Uterus (tissue), 4 donors: ENCODE results near the gene FETUB. TPM values are rescaled to one million over a fixed set of nuclear protein-coding genes. Genes with fewer than 3 reads are reported as not detected.

Experiments used
- DNase-seq, 2 donors: peaks; one replicate each; pipeline ENCODE4 v3.0.0-alpha.2; 2019 to 2020
- H3K27ac ChIP-seq, 2 donors: fragments of 200-600 bp; sonication (generic); 1 replicate in 1 of 2; 2 replicates in 1 of 2; pipeline ENCODE4 v1.5.1; 2016 to 2018
- H3K27me3 ChIP-seq, 2 donors: fragments of 200-600 bp; sonication (generic); one replicate each; pipeline ENCODE4 v1.5.1; 2018 to 2019; ENCODE audit warnings: control low read depth in 1 of 2
- H3K36me3 ChIP-seq, 2 donors: fragments of 200-600 bp; sonication (generic); one replicate each; pipeline ENCODE4 v1.5.1; 2019; ENCODE audit warnings: control low read depth in 1 of 2
- H3K4me1 ChIP-seq, 2 donors: fragments of 200-600 bp; sonication (generic); one replicate each; pipeline ENCODE4 v1.5.1; 2018 to 2019; ENCODE audit warnings: control low read depth in 1 of 2
- H3K4me3 ChIP-seq, 2 donors: fragments of 200-600 bp; sonication (generic); 1 replicate in 1 of 2; 2 replicates in 1 of 2; pipeline ENCODE4 v1.5.1; 2018 to 2019; ENCODE audit warnings: mild to moderate bottlenecking in 1 of 2
- H3K9me3 ChIP-seq, 2 donors: fragments of 200-600 bp; sonication (generic); one replicate each; pipeline ENCODE4 v1.5.1; 2019; ENCODE audit warnings: control low read depth in 1 of 2
- POLR2A ChIP-seq, 2 donors: fragments of 450-650 bp; IDR thresholded peaks; one replicate each; pipeline ENCODE4 v1.6.1; 2016; ENCODE audit warnings: antibody characterized with exemption in 2 of 2, mild to moderate bottlenecking in 1 of 2, moderate library complexity in 1 of 2
- intact Hi-C: fragments of 100-400 bp; cut with DNase I; formaldehyde crosslinking; loops from one replicate; pipeline ENCODE4 v1.15.1; 2023; ENCODE audit warnings: low total_unique reads
- total RNA-seq, 4 donors: library from RNA; depleted of rRNA in 3 of 4; stranded (reverse); fragments of >200 nt in 3 of 4; gene quantifications; one replicate each; pipeline versions ENCODE4 v1.1.0 to v1.2.4, GENCODE V29; 2014 to 2023
- TF ChIP-seq, protein P1 (sequence below), 4 experiments: fragments of 200-600 bp in 2 of 4; fragments of 450-650 bp in 2 of 4; sonication (generic) in 2 of 4; IDR thresholded peaks; one replicate each; pipeline ENCODE4 v1.5.1; 2016 to 2019; ENCODE audit warnings: antibody characterized with exemption in 4 of 4, mild to moderate bottlenecking in 2 of 4, moderate library complexity in 1 of 4
- donor health status: DM: yes; HTN: yes; CAD: no.

FETUB gene
- total RNA-seq, 4 donors from 2014 or later = not detected

DNA sequence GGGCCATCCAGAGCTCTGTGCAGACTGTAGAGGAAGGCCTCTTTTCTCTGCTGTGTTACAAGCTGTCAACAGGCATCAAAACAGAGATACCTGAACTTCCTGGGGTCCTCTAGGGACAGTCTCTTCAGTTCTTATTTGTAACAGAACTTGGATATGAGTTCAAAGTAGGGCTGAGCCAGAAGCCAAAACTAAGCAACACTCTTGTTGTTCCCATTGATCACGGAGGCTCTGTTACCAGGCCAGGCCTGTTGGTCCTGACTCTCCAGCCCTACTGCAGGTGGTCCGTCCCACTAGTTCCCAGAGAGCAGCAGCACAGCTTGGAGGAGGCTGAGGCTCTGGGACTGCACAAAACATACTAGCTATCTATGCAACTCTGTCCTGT, 40.4 kb upstream of the FETUB start:
- no peaks in the 10 kb centered on the region for H3K4me1 ChIP-seq
- no peak overlapping the region for H3K4me3 ChIP-seq
- DNase-seq = no peak
- H3K36me3 ChIP-seq = no peaks in the 10 kb centered on the region
- TF ChIP-seq, protein P1, sequence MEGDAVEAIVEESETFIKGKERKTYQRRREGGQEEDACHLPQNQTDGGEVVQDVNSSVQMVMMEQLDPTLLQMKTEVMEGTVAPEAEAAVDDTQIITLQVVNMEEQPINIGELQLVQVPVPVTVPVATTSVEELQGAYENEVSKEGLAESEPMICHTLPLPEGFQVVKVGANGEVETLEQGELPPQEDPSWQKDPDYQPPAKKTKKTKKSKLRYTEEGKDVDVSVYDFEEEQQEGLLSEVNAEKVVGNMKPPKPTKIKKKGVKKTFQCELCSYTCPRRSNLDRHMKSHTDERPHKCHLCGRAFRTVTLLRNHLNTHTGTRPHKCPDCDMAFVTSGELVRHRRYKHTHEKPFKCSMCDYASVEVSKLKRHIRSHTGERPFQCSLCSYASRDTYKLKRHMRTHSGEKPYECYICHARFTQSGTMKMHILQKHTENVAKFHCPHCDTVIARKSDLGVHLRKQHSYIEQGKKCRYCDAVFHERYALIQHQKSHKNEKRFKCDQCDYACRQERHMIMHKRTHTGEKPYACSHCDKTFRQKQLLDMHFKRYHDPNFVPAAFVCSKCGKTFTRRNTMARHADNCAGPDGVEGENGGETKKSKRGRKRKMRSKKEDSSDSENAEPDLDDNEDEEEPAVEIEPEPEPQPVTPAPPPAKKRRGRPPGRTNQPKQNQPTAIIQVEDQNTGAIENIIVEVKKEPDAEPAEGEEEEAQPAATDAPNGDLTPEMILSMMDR (IDR thresholded peaks at IDR 0.05) = no peak
- H3K9me3 ChIP-seq = no peaks in the 10 kb centered on the region
- intact Hi-C loops = no loop called here
- no peaks in the 10 kb centered on the region for H3K27me3 ChIP-seq
- H3K27ac ChIP-seq = no peak overlapping the region

DNA sequence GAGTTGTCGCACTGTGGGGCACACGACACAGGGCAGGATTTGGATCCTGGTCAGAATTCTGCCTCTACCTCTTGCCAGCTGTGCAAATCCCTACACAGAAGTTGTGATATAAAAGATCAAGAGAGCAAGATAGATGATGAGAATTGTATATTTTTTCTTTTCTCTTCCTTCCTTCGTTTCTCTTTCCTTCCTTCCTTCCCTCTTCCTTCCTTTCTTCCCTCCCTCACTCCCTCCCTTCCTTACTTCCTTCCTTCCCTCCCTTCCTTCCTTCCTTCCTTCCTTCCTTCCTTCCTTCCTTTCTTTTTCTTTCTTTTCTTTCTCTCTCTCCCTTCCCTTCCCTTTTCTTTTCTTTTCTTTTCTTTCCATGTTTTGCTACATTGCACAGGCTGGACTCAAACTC, 39.3 kb upstream of the FETUB start:
- TF ChIP-seq POLR2A (IDR thresholded peaks at IDR 0.05) = no peak
- TF ChIP-seq, protein P1 (IDR thresholded peaks at IDR 0.05) = no peak

DNA sequence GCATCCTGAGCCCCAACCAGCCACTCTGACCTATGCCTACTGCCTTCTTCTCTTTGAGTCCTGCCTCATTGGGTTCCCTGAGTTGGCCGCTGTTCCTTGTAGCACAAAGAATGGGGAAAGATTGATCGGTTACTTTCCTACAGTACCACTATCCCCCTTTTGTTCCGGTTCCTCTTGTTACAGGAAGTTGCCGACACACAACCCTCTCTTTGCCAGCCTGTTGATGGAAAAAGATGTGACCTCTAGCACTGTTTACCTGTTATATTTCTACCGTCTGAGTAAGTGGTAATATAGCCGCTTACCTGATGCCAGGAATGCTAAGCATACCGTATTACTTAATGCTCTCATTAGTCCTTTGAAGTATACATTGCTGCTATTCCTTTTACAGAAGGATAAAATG, 37.0 kb upstream of the FETUB start:
- intact Hi-C loops = no loop called here
- no peaks in the 10 kb centered on the region for H3K4me1 ChIP-seq
- H3K4me3 ChIP-seq = no peak overlapping the region
- no peaks in the 10 kb centered on the region for H3K27me3 ChIP-seq
- H3K27ac ChIP-seq = no peak overlapping the region
- H3K36me3 ChIP-seq = no peaks in the 10 kb centered on the region
- no peak for DNase-seq
- H3K9me3 ChIP-seq = no peaks in the 10 kb centered on the region
- no peak for TF ChIP-seq POLR2A (IDR thresholded peaks at IDR 0.05)
- TF ChIP-seq, protein P1 (IDR thresholded peaks at IDR 0.05) = no peak

More for the DNA sequence above, 39.3 kb upstream of the FETUB start:
- no peak overlapping the region for H3K4me3 ChIP-seq
- H3K27ac ChIP-seq = no peak overlapping the region
- H3K4me1 ChIP-seq = no peaks in the 10 kb centered on the region
- intact Hi-C loops = no loop called here
- no peak for DNase-seq
- H3K9me3 ChIP-seq = no peaks in the 10 kb centered on the region
- no peaks in the 10 kb centered on the region for H3K36me3 ChIP-seq
- H3K27me3 ChIP-seq = no peaks in the 10 kb centered on the region

DNA sequence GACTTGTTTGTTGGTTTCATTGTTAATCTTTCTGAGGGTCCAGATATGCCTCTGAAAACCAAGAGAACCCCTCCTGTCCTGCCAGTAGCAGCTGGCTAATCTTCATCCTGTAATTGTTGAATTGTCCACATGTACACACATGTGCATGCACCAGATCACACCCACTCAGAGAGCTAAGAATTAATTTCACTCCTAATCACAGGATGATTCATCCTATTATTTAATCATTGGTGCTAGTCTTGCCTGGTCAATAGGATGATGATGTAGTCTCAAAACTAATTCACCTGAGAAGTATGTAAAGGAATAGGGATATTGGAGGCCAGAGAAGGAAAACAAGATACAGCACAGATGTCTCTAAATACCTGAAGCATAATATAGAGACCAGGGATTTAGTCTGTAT, 35.1 kb upstream of the FETUB start:
- TF ChIP-seq, protein P1 (IDR thresholded peaks at IDR 0.05) = no peak
- Histone ChIP-seq H3K4me1 (no peaks in the 10 kb centered on the region), H3K36me3 (no peaks in the 10 kb centered on the region), H3K27ac (no peak overlapping the region), H3K4me3 (no peak overlapping the region), H3K27me3 (no peaks in the 10 kb centered on the region), H3K9me3 (no peaks in the 10 kb centered on the region)
- intact Hi-C loops = no loop called here
- DNase-seq = no peak

DNA sequence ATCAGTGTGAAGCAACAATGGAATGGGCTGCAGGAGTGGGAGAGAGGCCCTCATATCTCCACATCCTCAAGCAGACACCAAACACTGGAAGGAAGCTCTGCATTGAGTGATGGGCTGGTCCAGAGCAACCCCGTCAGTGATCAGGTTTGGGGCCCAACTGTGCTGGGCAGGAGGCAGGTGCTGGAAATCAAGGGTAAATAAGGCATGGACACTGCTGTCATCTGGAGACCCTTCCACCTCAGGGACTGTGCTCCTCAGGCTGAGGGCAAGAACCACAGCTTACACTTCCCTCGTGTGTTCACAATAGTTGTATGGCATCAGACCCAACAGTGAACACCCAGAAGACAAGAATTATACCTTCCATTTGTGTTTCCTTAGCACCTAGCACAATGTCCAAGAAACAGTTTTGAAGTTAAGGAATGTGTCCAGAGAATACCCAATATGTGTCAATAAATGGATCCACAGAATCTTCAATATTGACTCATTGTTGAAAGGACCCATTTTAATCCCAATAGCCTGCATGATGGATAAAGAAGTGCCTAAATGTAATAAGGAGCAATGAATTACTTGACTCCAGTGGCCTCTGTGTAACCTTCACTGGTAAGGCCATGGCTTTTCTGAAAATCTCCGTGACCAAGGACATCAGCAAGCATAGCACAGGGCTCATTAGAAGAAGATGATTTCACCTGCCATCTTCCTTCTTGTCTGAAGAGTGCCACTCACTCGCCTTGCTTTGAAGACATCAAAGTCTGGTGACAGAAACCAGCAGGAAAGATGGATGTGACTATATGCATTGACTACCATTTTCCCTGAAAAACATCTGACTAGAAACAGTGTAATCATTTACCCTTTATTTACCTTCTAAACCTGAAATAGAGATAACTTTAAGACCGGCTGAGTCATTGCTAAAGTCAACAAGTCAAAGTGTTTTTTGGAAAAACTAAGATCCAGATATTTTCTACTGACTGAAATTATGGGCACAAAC, 34.3 kb upstream of the FETUB start:
- no peak overlapping the region for H3K27ac ChIP-seq
- no peak overlapping the region for H3K4me3 ChIP-seq
- TF ChIP-seq, protein P1 (IDR thresholded peaks at IDR 0.05) = no peak
- no peak for TF ChIP-seq POLR2A (IDR thresholded peaks at IDR 0.05)
- no peaks in the 10 kb centered on the region for H3K36me3 ChIP-seq
- no peak for DNase-seq
- H3K27me3 ChIP-seq = no peaks in the 10 kb centered on the region
- intact Hi-C loops = no loop called here
- no peaks in the 10 kb centered on the region for H3K9me3 ChIP-seq
- no peaks in the 10 kb centered on the region for H3K4me1 ChIP-seq
